ENCODE results near the gene CCDC179. TPM values are rescaled to one million over a fixed set of nuclear protein-coding genes. Genes with fewer than 3 reads are reported as not detected.

CCDC179 gene
- polyA plus RNA-seq, 1 donor from 2014 or later = not detected

Other genes starting within 250 kb of the CCDC179 start
- gene FANCF, start 234.7 kb downstream of the CCDC179 start, polyA plus RNA-seq = 16.1 TPM
- 3.4 TPM for gene GAS2, start 193.9 kb downstream of the CCDC179 start, polyA plus RNA-seq
- gene SVIP, start 30.7 kb downstream of the CCDC179 start, polyA plus RNA-seq = 38.2 TPM